Lung (tissue), 12 donors: ENCODE results near the gene TENM3. TPM values are rescaled to one million over a fixed set of nuclear protein-coding genes. Genes with fewer than 3 reads are reported as not detected.

Experiments used
- ATAC-seq: fragments of 200-7000 bp; cut with Tn5 transposase; one replicate; pipeline ENCODE4 v1.9.1; 2020; ENCODE audit warnings: moderate number of reproducible peaks; ENCODE audit not compliant: insufficient read depth, low FRiP score
- DNase-seq, 3 donors: peaks; one replicate each; pipeline ENCODE4 v3.0.0-alpha.2; 2013 to 2017
- H3K27ac ChIP-seq, 2 donors: one replicate each; pipeline ENCODE4 v1.5.1; 2013; ENCODE audit warnings: mild to moderate bottlenecking in 2 of 2, moderate library complexity in 2 of 2, control low read depth in 1 of 2, inconsistent platforms in 1 of 2, low read depth in 1 of 2, low read length in 1 of 2
- H3K27me3 ChIP-seq, 3 donors: one replicate each; pipeline ENCODE4 v1.5.1; 2013; ENCODE audit warnings: low read length in 2 of 3; ENCODE audit not compliant: control insufficient read depth in 3 of 3, insufficient read depth in 3 of 3
- H3K36me3 ChIP-seq, 4 donors: one replicate each; pipeline ENCODE4 v1.5.1; 2013; ENCODE audit warnings: low read length in 4 of 4, mild to moderate bottlenecking in 1 of 4, moderate library complexity in 1 of 4; ENCODE audit not compliant: control insufficient read depth in 4 of 4, insufficient read depth in 4 of 4
- H3K4me1 ChIP-seq, 5 donors: one replicate each; pipeline ENCODE4 v1.5.1; 2013; ENCODE audit warnings: low read length in 5 of 5, mild to moderate bottlenecking in 2 of 5, moderate library complexity in 1 of 5; ENCODE audit not compliant: control insufficient read depth in 5 of 5, insufficient read depth in 5 of 5
- H3K4me3 ChIP-seq: one replicate; pipeline ENCODE4 v1.5.1; 2013; ENCODE audit warnings: mild to moderate bottlenecking, control low read depth, moderate library complexity
- H3K9ac ChIP-seq, 2 donors: one replicate each; pipeline ENCODE4 v1.5.1; 2013; ENCODE audit warnings: low read length in 2 of 2, control low read depth in 1 of 2; ENCODE audit not compliant: insufficient read depth in 1 of 2
- H3K9me3 ChIP-seq, 4 donors: one replicate each; pipeline ENCODE4 v1.5.1; 2013; ENCODE audit warnings: low read length in 3 of 4, mild to moderate bottlenecking in 1 of 4, moderate library complexity in 1 of 4; ENCODE audit not compliant: control insufficient read depth in 4 of 4, insufficient read depth in 3 of 4
- CTCF ChIP-seq: IDR thresholded peaks from 2 replicates; pipeline ENCODE4 v1.5.1; 2012; ENCODE audit warnings: mild to moderate bottlenecking; ENCODE audit errors: control extremely low read depth, extremely low read depth
- WGBS, 2 donors: extraction: QIAGEN DNeasy Blood & Tissue Kit; methylation state at CpG; one replicate each; pipeline ENCODE4 v1.1.7; 2013; 5-methylcytosine and 5-hydroxymethylcytosine counted together
- polyA plus RNA-seq, 2 donors: library from polyadenylated mRNA; stranded (reverse); fragments of 200-250 nt; gene quantifications; one replicate each; pipeline ENCODE4 v1.2.1, GENCODE V29; 2013
- total RNA-seq, 2 donors: library from RNA; depleted of rRNA in 1 of 2; stranded (reverse); fragments of >200 nt in 1 of 2; gene quantifications; one replicate each; pipeline ENCODE4 v1.2.1, GENCODE V29; 2014 to 2021
- donor health status: control.
- donor health status: control.
- donor health status: Bipolar disorder and iron deficiency.
- donor health status: healthy.
- donor health status: DM: yes; HTN: yes; CAD: no.

Gene TENM3
- total and polyA plus RNA-seq, 4 donors = 0.14 to 5.3 (median 2.2) TPM

DNA sequence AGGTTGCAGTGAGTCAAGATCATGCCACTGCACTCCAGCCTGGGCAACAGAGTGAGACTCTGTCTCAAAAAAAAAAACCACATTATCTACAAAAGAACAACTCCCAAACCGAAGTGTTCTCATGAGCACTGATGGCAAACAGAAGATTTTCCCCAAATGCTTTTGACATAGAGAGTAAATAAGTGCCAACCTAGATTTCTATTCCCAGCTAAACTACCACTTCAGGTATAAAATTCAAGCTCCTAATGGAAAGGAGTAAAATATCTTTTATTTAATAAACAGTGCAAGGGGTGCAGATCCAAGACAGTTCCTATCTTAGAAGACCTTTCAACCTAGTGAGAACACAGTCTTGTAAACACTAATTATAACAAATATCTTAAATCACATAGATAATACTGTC is 170.3 kb downstream of the TENM3 start:
- 90% methylated on average over 1 of the region's 1 CpG for WGBS, 2 donors
- ATAC-seq = no peak
- H3K4me3 ChIP-seq = no peak overlapping the region
- no peak for TF ChIP-seq CTCF
- H3K9me3 ChIP-seq = peaks cover 0 to 8% (median 3%) of the 10 kb centered on the region in 4 donors
- no peaks in the 10 kb centered on the region for H3K36me3 ChIP-seq
- no peak overlapping the region for H3K9ac ChIP-seq
- H3K4me1 ChIP-seq = no peaks in the 10 kb centered on the region
- no peaks in the 10 kb centered on the region for H3K27me3 ChIP-seq
- H3K27ac ChIP-seq = no peak overlapping the region
- DNase-seq = no peak

DNA sequence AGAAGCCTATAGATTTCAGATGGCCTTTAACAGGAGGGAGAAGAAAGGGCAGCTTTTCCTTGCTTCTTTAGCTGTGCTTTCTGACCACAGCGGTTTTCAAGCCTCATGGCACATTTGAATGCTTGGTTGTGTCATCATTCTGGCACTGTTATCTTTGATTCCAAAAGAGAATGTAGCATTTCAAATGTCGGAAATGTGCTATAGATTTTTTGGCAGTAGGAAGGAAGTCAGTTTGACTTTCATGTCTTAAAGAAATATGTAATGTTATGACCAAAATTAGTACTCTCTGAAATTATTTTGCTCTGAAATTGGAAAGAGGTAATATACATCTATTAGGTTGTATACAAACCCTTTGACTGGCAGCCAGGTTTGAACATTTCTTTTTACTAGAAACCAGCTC is 171.9 kb downstream of the TENM3 start:
- Histone ChIP-seq H3K4me1 (no peaks in the 10 kb centered on the region), H3K27ac (no peak overlapping the region), H3K9ac (no peak overlapping the region), H3K9me3 (peaks cover 0 to 8% (median 3%) of the 10 kb centered on the region in 4 donors), H3K27me3 (no peaks in the 10 kb centered on the region), H3K4me3 (no peak overlapping the region), H3K36me3 (no peaks in the 10 kb centered on the region)
- no peak for TF ChIP-seq CTCF
- ATAC-seq = no peak
- WGBS, 2 donors = 47 to 66% methylated on average over 2 of the region's 2 CpGs
- peak in 2 of 3 donors; percentile 15 to 29 for DNase-seq

DNA sequence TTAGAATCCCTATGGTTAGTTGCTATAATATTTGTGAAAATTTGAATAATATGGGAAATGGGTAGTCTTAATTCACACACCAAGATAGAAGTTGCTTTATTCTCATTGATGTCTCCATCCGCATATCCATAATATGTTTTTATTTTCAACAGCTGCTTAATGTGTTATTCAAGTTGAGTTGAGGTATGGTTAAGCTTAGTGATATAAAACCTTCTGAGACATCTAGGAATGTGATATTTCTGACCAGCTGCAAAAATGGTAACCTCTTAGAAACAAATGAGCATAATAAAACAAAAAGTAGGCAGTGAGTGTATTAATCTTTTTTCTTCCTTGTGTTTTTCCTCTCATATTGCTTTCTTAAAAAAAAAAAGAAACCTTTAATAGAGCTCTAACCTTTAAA is 172.9 kb downstream of the TENM3 start:
- WGBS, 2 donors = 98% methylated on average over 1 of the region's 1 CpG
- DNase-seq (no peak), ATAC-seq (no peak)
- Histone ChIP-seq H3K27ac (no peak overlapping the region), H3K4me3 (no peak overlapping the region), H3K4me1 (no peaks in the 10 kb centered on the region), H3K9ac (no peak overlapping the region), H3K36me3 (no peaks in the 10 kb centered on the region), H3K9me3 (peaks cover 0 to 8% (median 3%) of the 10 kb centered on the region in 4 donors), H3K27me3 (no peaks in the 10 kb centered on the region)
- no peak for TF ChIP-seq CTCF

DNA sequence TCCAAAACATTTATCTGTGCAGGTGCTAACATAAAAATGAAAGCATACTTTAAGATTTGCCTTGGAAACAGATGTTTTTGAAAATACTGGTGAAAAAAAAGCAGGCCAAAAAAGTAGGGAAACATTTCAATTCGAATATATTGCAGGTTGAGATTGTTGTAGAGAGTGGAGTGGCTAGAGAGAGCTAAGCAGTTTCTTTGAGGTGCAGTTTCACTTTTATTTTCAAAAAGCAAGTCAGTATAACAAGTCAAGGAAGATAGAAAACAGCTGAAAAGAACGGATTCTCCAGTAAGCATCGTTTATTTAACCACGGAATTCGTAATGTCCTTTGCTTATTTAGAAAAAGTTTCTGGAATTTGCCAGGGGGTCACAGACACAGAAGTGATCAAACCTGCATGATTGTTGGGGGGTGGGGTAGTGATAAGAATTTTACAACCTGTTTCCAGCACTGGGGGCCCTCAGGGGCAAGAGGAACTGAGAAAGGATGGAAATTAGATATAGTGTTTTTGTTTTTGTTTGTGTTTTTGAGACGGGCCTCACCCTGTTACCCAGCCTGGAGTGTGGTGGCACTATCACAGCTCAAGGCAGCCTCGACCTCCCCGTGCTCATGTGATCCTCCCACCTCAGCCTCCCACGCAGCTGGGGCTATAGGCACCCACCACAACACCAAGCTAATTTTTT is 175.0 kb downstream of the TENM3 start:
- Histone ChIP-seq H3K4me1 (no peaks in the 10 kb centered on the region), H3K27me3 (no peaks in the 10 kb centered on the region), H3K9ac (no peak overlapping the region), H3K4me3 (no peak overlapping the region), H3K27ac (no peak overlapping the region), H3K36me3 (no peaks in the 10 kb centered on the region), H3K9me3 (peaks cover 0 to 8% (median 2%) of the 10 kb centered on the region in 4 donors)
- TF ChIP-seq CTCF = no peak
- DNase-seq = no peak
- 66 to 76% methylated on average over 9 of the region's 9 CpGs for WGBS, 2 donors
- ATAC-seq = no peak
